ENCODE results near the gene OLIG3.

The OLIG3 gene

GRCh38 chr6:137465378-137466009, 28.7 kb downstream of the OLIG3 start:
- no peak for DNase-seq

GRCh38 chr6:137452333-137452894, 41.8 kb downstream of the OLIG3 start:
- no peak for DNase-seq

GRCh38 chr6:137443901-137444300, 50.3 kb downstream of the OLIG3 start:
- no peak for DNase-seq

Measured in stimulated activated CD8-positive, alpha-beta memory T cell treated with anti-CD3 and anti-CD28 coated beads, Interleukin-4, amount 100 ng/mL, for 48 hours (primary cell).